IMR-90 (cell line): ENCODE results near the gene STK31. TPM values are rescaled to one million over a fixed set of nuclear protein-coding genes. Genes with fewer than 3 reads are reported as not detected.
A peak's percentile ranks its signal among the peaks of the same experiment; 100 is the strongest.

ENCODE experiments used
- ATAC-seq: fragments of 200-7000 bp; cut with Tn5 transposase; 2 replicates; pipeline ENCODE4 v1.9.1; 2020; ENCODE audit warnings: low read depth, mild to moderate bottlenecking, moderate library complexity
- BruUV-seq: library from RNA; stranded (reverse); fragments of 400-500 nt; replicated peaks from 2 replicates; lab custom pipeline; 2021; lab: Mats Ljungman, UMichigan
- CTCF ChIA-PET: fragments of 300-600 bp; formaldehyde crosslinking; extraction: SDS; loops from one replicate; lab custom pipeline; 2021; ENCODE audit warnings: antibody characterized with exemption; lab: Yijun Ruan, JAX
- POLR2A ChIA-PET: fragments of 300-600 bp; sonication (Branson Sonifier 250); formaldehyde crosslinking; loops from one replicate; lab custom pipeline; 2022; ENCODE audit warnings: antibody characterized with exemption; ENCODE audit not compliant: unreplicated experiment; lab: Charles Lee
- DNase-seq: peaks from one replicate; pipeline ENCODE4 v3.0.0; 2013
- H2AFZ ChIP-seq: replicated peaks from 2 replicates; pipeline ENCODE3; 2013; ENCODE audit warnings: low read length, mild to moderate bottlenecking; ENCODE audit not compliant: poor library complexity
- H2AK5ac ChIP-seq: 2 replicates; pipeline ENCODE4 v1.6.1; 2013; ENCODE audit warnings: low read depth, low read length, inconsistent platforms
- H2AK9ac ChIP-seq: replicated peaks from 2 replicates; pipeline ENCODE3; 2013; ENCODE audit warnings: mild to moderate bottlenecking, low read depth, low read length, moderate library complexity; ENCODE audit not compliant: poor library complexity
- H2BK120ac ChIP-seq: 2 replicates; pipeline ENCODE4 v1.6.1; 2013; ENCODE audit warnings: low read depth, low read length, inconsistent platforms
- H2BK15ac ChIP-seq: 3 replicates; pipeline ENCODE4 v1.6.1; 2013; ENCODE audit warnings: low read depth, low read length, inconsistent platforms
- H2BK20ac ChIP-seq: 2 replicates; pipeline ENCODE4 v1.6.1; 2013; ENCODE audit warnings: low read depth, mild to moderate bottlenecking, inconsistent platforms, low read length, moderate library complexity
- H2BK5ac ChIP-seq: 2 replicates; pipeline ENCODE4 v1.6.1; 2013; ENCODE audit warnings: mild to moderate bottlenecking, low read depth, low read length, inconsistent platforms; ENCODE audit not compliant: poor library complexity, severe bottlenecking
- H3K14ac ChIP-seq: replicated peaks from 2 replicates; pipeline ENCODE4 v1.6.1; 2013; ENCODE audit warnings: low read depth, low read length, inconsistent platforms
- H3K18ac ChIP-seq: 2 replicates; pipeline ENCODE4 v1.6.1; 2013; ENCODE audit warnings: low read depth, low read length, control low read depth
- H3K23ac ChIP-seq: 2 replicates; pipeline ENCODE4 v1.6.1; 2013; ENCODE audit warnings: low read depth, low read length, inconsistent platforms
- H3K27ac ChIP-seq: 2 replicates; pipeline ENCODE4 v1.5.1; 2013; ENCODE audit warnings: mild to moderate bottlenecking, control low read depth, low read length; ENCODE audit not compliant: insufficient read depth
- H3K27me3 ChIP-seq: 2 replicates; pipeline ENCODE4 v1.6.1; 2013; ENCODE audit warnings: low read length; ENCODE audit not compliant: control insufficient read depth, insufficient read depth
- H3K36me3 ChIP-seq: 2 replicates; pipeline ENCODE4 v1.6.1; 2013; ENCODE audit warnings: low read length, mixed read lengths; ENCODE audit not compliant: control insufficient read depth, insufficient read depth
- H3K4ac ChIP-seq: 2 replicates; pipeline ENCODE4 v1.6.1; 2013; ENCODE audit warnings: low read depth, low read length, inconsistent platforms
- H3K4me1 ChIP-seq: 2 replicates; pipeline ENCODE4 v1.6.1; 2013; ENCODE audit warnings: low read length, mixed read lengths; ENCODE audit not compliant: control insufficient read depth, insufficient read depth
- H3K4me2 ChIP-seq: 2 replicates; pipeline ENCODE4 v1.6.1; 2013; ENCODE audit warnings: low read depth, mild to moderate bottlenecking, control low read depth, low read length, moderate library complexity
- H3K4me3 ChIP-seq: 2 replicates; pipeline ENCODE4 v1.5.1; 2013; ENCODE audit warnings: low read depth, mild to moderate bottlenecking, control low read depth, low read length, moderate library complexity; ENCODE audit not compliant: insufficient read depth
- H3K56ac ChIP-seq: 2 replicates; pipeline ENCODE4 v1.6.1; 2013; ENCODE audit warnings: low read length, inconsistent platforms; ENCODE audit not compliant: insufficient read depth; ENCODE audit errors: extremely low read depth
- H3K79me1 ChIP-seq, 2 experiments: 2 replicates each; pipeline ENCODE4 v1.6.1; 2013; ENCODE audit warnings: low read length in 2 of 2, inconsistent platforms in 1 of 2, low read depth in 1 of 2
- H3K9ac ChIP-seq: 2 replicates; pipeline ENCODE4 v1.6.1; 2013; ENCODE audit warnings: low read depth, low read length, control low read depth
- H3K9me1 ChIP-seq: 2 replicates; pipeline ENCODE4 v1.6.1; 2013; ENCODE audit warnings: low read length, inconsistent platforms; ENCODE audit not compliant: insufficient read depth
- H3K9me3 ChIP-seq: 2 replicates; pipeline ENCODE4 v1.6.1; 2013; ENCODE audit warnings: low read length; ENCODE audit not compliant: control insufficient read depth, insufficient read depth
- H4K20me1 ChIP-seq: 2 replicates; pipeline ENCODE4 v1.6.1; 2013; ENCODE audit warnings: low read length, inconsistent platforms; ENCODE audit not compliant: insufficient read depth
- H4K5ac ChIP-seq: 2 replicates; pipeline ENCODE4 v1.6.1; 2013; ENCODE audit warnings: mild to moderate bottlenecking, low read depth, low read length, control low read depth
- H4K8ac ChIP-seq, 2 experiments: 2 replicates each; pipeline ENCODE4 v1.6.1; 2013; ENCODE audit warnings: low read depth in 2 of 2, low read length in 2 of 2, control low read depth in 1 of 2, inconsistent platforms in 1 of 2
- H4K91ac ChIP-seq: 2 replicates; pipeline ENCODE4 v1.6.1; 2013; ENCODE audit warnings: low read depth, low read length, inconsistent platforms; ENCODE audit not compliant: insufficient read depth
- BHLHE40 ChIP-seq: fragments of 150-350 bp; IDR thresholded peaks from 2 replicates; pipeline ENCODE4 v1.6.1; 2016; ENCODE audit warnings: mild to moderate bottlenecking, low read depth, low read length
- CEBPB ChIP-seq: IDR thresholded peaks from 2 replicates; pipeline ENCODE4 v1.6.1; 2012; ENCODE audit warnings: low read depth, low read length, improper control_type of control experiment
- CHD1 ChIP-seq: IDR thresholded peaks from 2 replicates; pipeline ENCODE4 v1.6.1; 2012; ENCODE audit warnings: low read depth, low read length, improper control_type of control experiment
- MAFK ChIP-seq: IDR thresholded peaks from 2 replicates; pipeline ENCODE4 v1.6.1; 2012; ENCODE audit warnings: low read depth, low read length, improper control_type of control experiment
- MAZ ChIP-seq: IDR thresholded peaks from 2 replicates; pipeline ENCODE4 v1.6.1; 2012; ENCODE audit warnings: low read depth, mild to moderate bottlenecking, low read length, improper control_type of control experiment, moderate library complexity, borderline replicate concordance
- MXI1 ChIP-seq: IDR thresholded peaks from 2 replicates; pipeline ENCODE4 v1.6.1; 2012; ENCODE audit warnings: low read depth, mild to moderate bottlenecking, low read length, moderate library complexity, borderline replicate concordance
- NFE2L2 ChIP-seq: fragments of 150-350 bp; IDR thresholded peaks from 2 replicates; pipeline ENCODE4 v1.6.1; 2016; ENCODE audit warnings: low read depth, mild to moderate bottlenecking, low read length
- POLR2A ChIP-seq: IDR thresholded peaks from 2 replicates; pipeline ENCODE4 v1.6.1; 2012; ENCODE audit warnings: mild to moderate bottlenecking, low read depth, low read length
- RAD21 ChIP-seq: IDR thresholded peaks from 2 replicates; pipeline ENCODE4 v1.6.1; 2012; ENCODE audit warnings: low read length, improper control_type of control experiment
- RCOR1 ChIP-seq: IDR thresholded peaks from 2 replicates; pipeline ENCODE4 v1.6.1; 2012; ENCODE audit warnings: mild to moderate bottlenecking, low read length, improper control_type of control experiment; ENCODE audit not compliant: insufficient replicate concordance
- RFX5 ChIP-seq: IDR thresholded peaks from 2 replicates; pipeline ENCODE4 v1.8.0; 2012; ENCODE audit warnings: low read depth, mild to moderate bottlenecking, low read length, moderate library complexity
- SMC3 ChIP-seq: fragments of 150-350 bp; IDR thresholded peaks from 2 replicates; pipeline ENCODE4 v1.6.1; 2016; ENCODE audit warnings: low read depth, mild to moderate bottlenecking, antibody characterized with exemption, low read length, moderate library complexity
- WGBS, 2 experiments: methylation state at CpG; one replicate each; pipeline versions ENCODE4 v1.1.5 to v1.1.7; 2013; ENCODE audit warnings: missing lambda C conversion rate in 2 of 2; ENCODE audit not compliant: insufficient read length in 1 of 2; ENCODE audit errors: extremely low coverage in 2 of 2; 5-methylcytosine and 5-hydroxymethylcytosine counted together
- dilution Hi-C: fragments of 300-500 bp; cut with HindIII; formaldehyde crosslinking; loops from one replicate; pipeline ENCODE4 v1.14.3; 2018; ENCODE audit warnings: low sequenced_read_pairs; ENCODE audit not compliant: unreplicated experiment
- in situ Hi-C: fragments of 300-500 bp; cut with MboI; formaldehyde crosslinking; loops from 3 replicates; pipeline ENCODE4 v1.14.3; 2019; ENCODE audit warnings: low sequenced_read_pairs, inconsistent platforms, mixed read lengths
- intact Hi-C: fragments of 100-400 bp; cut with micrococcal nuclease; formaldehyde crosslinking; loops from 2 replicates; pipeline ENCODE4 v1.10.0; 2022
- polyA plus RNA-seq, 3 experiments: library from polyadenylated mRNA; depleted of rRNA; stranded (reverse); fragments of >200 nt; gene quantifications; 2 replicates each; pipeline ENCODE4 v1.2.3, GENCODE V29; 2012; ENCODE audit warnings: low replicate concordance in 1 of 3
- total RNA-seq: library from RNA; depleted of rRNA; stranded (reverse); fragments of >200 nt; gene quantifications from 2 replicates; pipeline ENCODE4 v1.2.3, GENCODE V29; 2012
- TF ChIP-seq, protein P1 (sequence below): fragments of 150-350 bp; IDR thresholded peaks from 2 replicates; pipeline ENCODE4 v1.6.1; 2017; ENCODE audit warnings: mild to moderate bottlenecking, antibody characterized with exemption, low read length, low read depth
- TF ChIP-seq, protein P2 (sequence below): fragments of 150-350 bp; IDR thresholded peaks from 2 replicates; pipeline ENCODE4 v1.6.1; 2016; ENCODE audit warnings: low read depth, mild to moderate bottlenecking, low read length, moderate library complexity, borderline replicate concordance
- TF ChIP-seq, protein P3 (sequence below): conservative IDR thresholded peaks from 2 replicates; pipeline ENCODE4 v1.5.1; 2012; ENCODE audit warnings: mild to moderate bottlenecking, low read depth, low read length, improper control_type of control experiment

Gene STK31
- total and polyA plus RNA-seq, 2 of the 4 experiments (the other 2 are of a cell fraction) = not detected

DNA sequence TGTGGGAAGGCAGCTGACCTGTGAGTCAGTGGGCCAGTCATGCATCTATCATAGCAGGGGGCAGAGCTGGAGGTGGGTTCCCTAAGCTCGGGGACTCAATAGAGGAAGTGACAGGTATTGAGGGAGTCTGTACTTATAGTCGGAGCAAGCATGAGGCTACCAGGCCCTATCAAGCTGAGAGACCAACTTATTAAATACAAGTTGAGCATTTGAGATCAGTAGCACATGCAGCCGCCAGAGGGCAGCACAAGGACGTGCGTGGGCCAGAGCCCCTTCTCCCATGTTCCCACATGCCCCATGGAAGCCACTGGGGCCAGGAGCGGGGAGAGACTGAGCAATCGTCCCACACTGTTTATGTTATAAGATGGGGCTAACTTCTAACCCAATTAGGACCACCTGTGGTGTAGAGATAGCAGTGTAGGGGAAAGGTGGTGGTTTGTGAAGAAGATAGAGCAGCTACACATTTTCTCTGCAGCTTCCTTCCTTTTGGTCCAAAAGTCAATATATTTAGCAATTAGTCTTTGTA, 13.0 kb upstream of the STK31 start:
- no TSS peak for BruUV-seq
- in situ Hi-C loops = no loop called here
- intact Hi-C loops = no loop called here
- no peak overlapping the region for H2BK5ac ChIP-seq
- H3K18ac ChIP-seq = no peak overlapping the region
- H4K20me1 ChIP-seq = no peaks in the 10 kb centered on the region
- no peaks in the 10 kb centered on the region for H3K79me1 ChIP-seq
- no peak overlapping the region for H4K91ac ChIP-seq
- ChIA-PET CTCF (interaction anchor here (0.5 to 1.9 kb wide), 7 partner anchors 11 to 127 kb away, joined by 3 to 7 read pairs (median 3); partner anchors contain the start of gene STK31), POLR2A (no interaction called here)
- no peak overlapping the region; the same call in 1 of the 2 replicates for H2BK120ac ChIP-seq
- H2BK20ac ChIP-seq = 0 out of 2 replicates have a peak overlapping the region, but pooled peaks have one; percentile 1
- H3K23ac ChIP-seq = no peak overlapping the region
- no peak overlapping the region for H4K5ac ChIP-seq
- no peaks in the 10 kb centered on the region; the same call in 1 of the 2 replicates for H3K4me1 ChIP-seq
- DNase-seq (peak; percentile 46), ATAC-seq (peak; percentile 69)
- no peaks in the 10 kb centered on the region for H3K27me3 ChIP-seq
- no peak overlapping the region for H3K4me3 ChIP-seq
- no peak overlapping the region for H3K56ac ChIP-seq
- no peak overlapping the region for H3K4ac ChIP-seq
- no peak overlapping the region for H2BK15ac ChIP-seq
- WGBS, 2 experiments = no CpG with 5 or more reads among the region's 7 CpGs
- TF ChIP-seq RCOR1 (no peak), NFE2L2 (no peak), CEBPB (no peak), CHD1 (no peak), MAFK (no peak), MXI1 (no peak), MAZ (no peak), RAD21 (peak; percentile 41; the same call in 1 of the 2 replicates), RFX5 (no peak), POLR2A (no peak), BHLHE40 (no peak), SMC3 (peak; percentile 43)
- TF ChIP-seq, protein P1, sequence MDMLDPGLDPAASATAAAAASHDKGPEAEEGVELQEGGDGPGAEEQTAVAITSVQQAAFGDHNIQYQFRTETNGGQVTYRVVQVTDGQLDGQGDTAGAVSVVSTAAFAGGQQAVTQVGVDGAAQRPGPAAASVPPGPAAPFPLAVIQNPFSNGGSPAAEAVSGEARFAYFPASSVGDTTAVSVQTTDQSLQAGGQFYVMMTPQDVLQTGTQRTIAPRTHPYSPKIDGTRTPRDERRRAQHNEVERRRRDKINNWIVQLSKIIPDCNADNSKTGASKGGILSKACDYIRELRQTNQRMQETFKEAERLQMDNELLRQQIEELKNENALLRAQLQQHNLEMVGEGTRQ = no peak
- TF ChIP-seq, protein P2, sequence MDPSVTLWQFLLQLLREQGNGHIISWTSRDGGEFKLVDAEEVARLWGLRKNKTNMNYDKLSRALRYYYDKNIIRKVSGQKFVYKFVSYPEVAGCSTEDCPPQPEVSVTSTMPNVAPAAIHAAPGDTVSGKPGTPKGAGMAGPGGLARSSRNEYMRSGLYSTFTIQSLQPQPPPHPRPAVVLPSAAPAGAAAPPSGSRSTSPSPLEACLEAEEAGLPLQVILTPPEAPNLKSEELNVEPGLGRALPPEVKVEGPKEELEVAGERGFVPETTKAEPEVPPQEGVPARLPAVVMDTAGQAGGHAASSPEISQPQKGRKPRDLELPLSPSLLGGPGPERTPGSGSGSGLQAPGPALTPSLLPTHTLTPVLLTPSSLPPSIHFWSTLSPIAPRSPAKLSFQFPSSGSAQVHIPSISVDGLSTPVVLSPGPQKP = no peak
- TF ChIP-seq, protein P3, sequence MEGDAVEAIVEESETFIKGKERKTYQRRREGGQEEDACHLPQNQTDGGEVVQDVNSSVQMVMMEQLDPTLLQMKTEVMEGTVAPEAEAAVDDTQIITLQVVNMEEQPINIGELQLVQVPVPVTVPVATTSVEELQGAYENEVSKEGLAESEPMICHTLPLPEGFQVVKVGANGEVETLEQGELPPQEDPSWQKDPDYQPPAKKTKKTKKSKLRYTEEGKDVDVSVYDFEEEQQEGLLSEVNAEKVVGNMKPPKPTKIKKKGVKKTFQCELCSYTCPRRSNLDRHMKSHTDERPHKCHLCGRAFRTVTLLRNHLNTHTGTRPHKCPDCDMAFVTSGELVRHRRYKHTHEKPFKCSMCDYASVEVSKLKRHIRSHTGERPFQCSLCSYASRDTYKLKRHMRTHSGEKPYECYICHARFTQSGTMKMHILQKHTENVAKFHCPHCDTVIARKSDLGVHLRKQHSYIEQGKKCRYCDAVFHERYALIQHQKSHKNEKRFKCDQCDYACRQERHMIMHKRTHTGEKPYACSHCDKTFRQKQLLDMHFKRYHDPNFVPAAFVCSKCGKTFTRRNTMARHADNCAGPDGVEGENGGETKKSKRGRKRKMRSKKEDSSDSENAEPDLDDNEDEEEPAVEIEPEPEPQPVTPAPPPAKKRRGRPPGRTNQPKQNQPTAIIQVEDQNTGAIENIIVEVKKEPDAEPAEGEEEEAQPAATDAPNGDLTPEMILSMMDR = peak; percentile 49
- dilution Hi-C loops = no loop called here
- no peak overlapping the region for H3K27ac ChIP-seq
- H3K9me3 ChIP-seq = no peaks in the 10 kb centered on the region
- H3K9me1 ChIP-seq = no peaks in the 10 kb centered on the region
- no peak overlapping the region for H3K4me2 ChIP-seq
- no peaks in the 10 kb centered on the region for H3K36me3 ChIP-seq
- H4K8ac ChIP-seq = 0 out of 4 replicates have a peak overlapping the region, but pooled peaks of 1 of the 2 experiments have one; percentile 48
- H3K14ac ChIP-seq = no peak overlapping the region
- peak overlapping the region; percentile 69 for H2AK9ac ChIP-seq
- peak overlapping the region; percentile 86 for H2AFZ ChIP-seq
- H3K9ac ChIP-seq = no peak overlapping the region
- no peak overlapping the region for H2AK5ac ChIP-seq
